Nasal cavity respiratory epithelium epithelial cell of viscerocranial mucosa (primary cell): ENCODE measurements around the gene PEX7. TPM values are rescaled to one million over a fixed set of nuclear protein-coding genes. Genes with fewer than 3 reads are reported as not detected.

ENCODE experiments used
- total RNA-seq: library from RNA; depleted of rRNA; stranded (reverse); fragments of >200 nt; gene quantifications from 2 replicates; pipeline ENCODE4 v1.2.3, GENCODE V29; 2014

Gene PEX7, protein sequence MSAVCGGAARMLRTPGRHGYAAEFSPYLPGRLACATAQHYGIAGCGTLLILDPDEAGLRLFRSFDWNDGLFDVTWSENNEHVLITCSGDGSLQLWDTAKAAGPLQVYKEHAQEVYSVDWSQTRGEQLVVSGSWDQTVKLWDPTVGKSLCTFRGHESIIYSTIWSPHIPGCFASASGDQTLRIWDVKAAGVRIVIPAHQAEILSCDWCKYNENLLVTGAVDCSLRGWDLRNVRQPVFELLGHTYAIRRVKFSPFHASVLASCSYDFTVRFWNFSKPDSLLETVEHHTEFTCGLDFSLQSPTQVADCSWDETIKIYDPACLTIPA
- total RNA-seq = 14.7 and 15.9 TPM in 2 replicates

DNA sequence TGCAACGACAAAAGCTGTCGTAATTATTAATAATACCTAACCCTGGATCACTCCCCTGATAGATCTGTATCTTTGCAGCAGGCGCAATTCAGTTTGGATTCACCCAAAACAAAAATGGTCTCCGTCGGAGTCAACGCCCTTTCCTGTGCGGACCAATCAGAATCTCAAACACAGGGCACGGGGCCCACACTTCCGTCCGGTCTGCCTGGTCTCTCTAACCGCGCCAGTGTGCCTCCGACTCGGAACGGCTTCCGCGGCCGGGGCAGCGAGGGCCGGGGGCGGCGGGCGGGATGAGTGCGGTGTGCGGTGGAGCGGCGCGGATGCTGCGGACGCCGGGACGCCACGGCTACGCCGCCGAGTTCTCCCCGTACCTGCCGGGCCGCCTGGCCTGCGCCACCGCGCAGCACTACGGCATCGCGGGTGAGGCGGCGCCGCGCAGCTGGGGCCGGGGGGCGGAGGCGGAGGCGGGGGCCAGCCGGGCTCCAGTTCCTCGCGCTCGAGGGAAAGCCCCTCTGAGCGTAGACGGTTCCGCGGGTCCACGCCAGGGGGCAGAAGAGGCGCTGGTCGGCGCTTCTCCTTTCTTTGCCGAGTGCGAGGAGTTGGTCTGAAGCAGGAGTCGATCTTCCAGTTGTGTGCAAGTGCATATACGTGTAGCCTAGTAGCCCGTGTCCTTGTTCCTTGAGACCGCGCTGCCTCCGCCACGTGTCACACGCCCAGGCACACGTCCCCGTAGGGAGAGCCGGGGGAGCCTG, at the start of gene PEX7:
TSS of gene PEX7 (plus strand) at position 217 of the 752 bp plus-strand sequence. CDS start at position 291, 74 bp downstream.

DNA sequence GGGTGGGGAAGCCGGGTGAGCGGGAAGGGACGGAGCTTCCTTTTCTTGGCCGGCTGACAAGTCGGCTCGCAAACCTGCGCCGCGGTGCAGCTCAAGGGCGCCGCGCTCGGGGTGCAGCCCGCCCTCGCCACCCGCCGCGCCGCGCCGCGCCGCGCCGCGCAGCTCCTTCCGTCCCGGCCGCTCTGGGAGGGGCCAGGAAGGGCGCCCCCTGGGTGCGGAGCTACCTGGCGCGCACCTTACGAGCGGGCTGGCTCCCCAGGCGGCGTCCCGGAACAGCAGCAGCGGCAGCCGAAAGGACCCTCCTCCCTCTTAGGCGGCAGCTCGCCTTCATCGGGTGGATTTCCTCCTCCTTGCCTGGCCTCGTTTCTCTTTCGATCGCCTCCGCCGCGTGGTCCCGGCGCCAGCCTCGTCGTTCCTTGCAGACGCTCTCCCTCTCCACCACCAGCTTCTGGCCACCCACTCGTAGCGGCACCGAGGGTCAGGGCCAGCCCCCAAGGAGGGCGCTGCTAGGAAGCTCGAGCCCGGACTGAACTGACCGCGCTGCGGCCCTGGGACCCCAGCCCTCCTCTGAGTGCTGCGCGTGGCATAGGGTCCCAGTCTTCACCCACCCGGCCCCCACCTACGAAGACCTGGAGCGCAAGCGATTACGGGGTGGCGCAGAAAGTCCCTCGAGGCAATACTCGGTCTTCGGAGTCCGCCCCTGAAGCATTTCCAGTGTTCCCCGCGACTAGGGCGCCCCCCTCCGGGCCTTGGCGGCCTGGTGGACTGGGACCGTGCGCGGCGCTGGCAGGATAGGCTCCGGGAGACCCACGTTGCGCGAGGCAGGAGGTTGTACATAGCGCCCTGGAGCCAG, 29.8 kb upstream of the PEX7 start, which contains the start of gene MAP3K5:
TSS of gene MAP3K5 (minus strand) at position 68 of the 853 bp plus-strand sequence. CDS start 320 bp downstream, outside the sequence.

DNA sequence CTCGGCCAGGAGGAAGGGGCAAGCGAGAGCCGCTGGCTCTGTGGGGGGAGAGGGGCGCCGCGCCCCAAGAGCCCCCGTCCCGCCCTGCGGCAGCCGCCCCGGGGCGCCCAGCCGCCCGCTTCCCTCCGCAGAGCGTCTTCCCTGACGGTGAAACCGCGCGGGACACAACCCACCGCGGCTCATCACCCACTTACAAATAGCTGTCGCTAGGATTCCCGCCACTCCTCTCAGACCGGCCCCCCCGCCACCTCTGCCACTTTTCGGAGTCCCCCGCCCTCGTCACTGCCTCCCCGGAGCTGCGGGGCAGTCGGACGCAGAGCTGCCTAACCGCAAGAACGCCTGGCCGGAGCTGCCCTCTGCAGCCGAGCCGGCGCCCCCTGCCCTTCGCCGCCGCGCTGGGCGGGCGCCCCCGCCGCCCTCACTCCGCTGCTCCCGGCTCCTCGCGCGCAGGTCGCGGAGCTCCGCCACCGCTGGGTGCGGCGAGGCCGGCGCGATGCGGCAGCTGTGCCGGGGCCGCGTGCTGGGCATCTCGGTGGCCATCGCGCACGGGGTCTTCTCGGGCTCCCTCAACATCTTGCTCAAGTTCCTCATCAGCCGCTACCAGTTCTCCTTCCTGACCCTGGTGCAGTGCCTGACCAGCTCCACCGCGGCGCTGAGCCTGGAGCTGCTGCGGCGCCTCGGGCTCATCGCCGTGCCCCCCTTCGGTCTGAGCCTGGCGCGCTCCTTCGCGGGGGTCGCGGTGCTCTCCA, 99.7 kb downstream of the PEX7 start, which contains the start of gene SLC35D3:
TSS of gene SLC35D3 (plus strand) at position 366 of the 749 bp plus-strand sequence. CDS start at position 494, 128 bp downstream.

Other genes with a start within 250 kb of the PEX7 start
- 6.8 and 22.4 TPM in 2 replicates for gene MAP3K5, start 30.1 kb upstream of the PEX7 start, total RNA-seq
- gene SLC35D3, start 99.7 kb downstream of the PEX7 start, total RNA-seq = not detected in 2 replicates
- gene IL20RA, start 222.4 kb downstream of the PEX7 start, total RNA-seq = 4.3 and 4.8 TPM in 2 replicates